GM18519 (cell line): ENCODE measurements around the gene H2AZ1.
"Not testable (repeated sequence)": the region's sequence is repeated elsewhere in the genome, so short reads cannot be mapped to it uniquely, and the experiment has no call there.

Experiments
- ATAC-seq: cut with Tn5 transposase; IDR thresholded peaks from one replicate; pipeline ENCODE4 v1.9.1; 2021; ENCODE audit warnings: mild to moderate bottlenecking, moderate library complexity; ENCODE audit not compliant: unreplicated experiment, low FRiP score

H2AZ1 gene

DNA sequence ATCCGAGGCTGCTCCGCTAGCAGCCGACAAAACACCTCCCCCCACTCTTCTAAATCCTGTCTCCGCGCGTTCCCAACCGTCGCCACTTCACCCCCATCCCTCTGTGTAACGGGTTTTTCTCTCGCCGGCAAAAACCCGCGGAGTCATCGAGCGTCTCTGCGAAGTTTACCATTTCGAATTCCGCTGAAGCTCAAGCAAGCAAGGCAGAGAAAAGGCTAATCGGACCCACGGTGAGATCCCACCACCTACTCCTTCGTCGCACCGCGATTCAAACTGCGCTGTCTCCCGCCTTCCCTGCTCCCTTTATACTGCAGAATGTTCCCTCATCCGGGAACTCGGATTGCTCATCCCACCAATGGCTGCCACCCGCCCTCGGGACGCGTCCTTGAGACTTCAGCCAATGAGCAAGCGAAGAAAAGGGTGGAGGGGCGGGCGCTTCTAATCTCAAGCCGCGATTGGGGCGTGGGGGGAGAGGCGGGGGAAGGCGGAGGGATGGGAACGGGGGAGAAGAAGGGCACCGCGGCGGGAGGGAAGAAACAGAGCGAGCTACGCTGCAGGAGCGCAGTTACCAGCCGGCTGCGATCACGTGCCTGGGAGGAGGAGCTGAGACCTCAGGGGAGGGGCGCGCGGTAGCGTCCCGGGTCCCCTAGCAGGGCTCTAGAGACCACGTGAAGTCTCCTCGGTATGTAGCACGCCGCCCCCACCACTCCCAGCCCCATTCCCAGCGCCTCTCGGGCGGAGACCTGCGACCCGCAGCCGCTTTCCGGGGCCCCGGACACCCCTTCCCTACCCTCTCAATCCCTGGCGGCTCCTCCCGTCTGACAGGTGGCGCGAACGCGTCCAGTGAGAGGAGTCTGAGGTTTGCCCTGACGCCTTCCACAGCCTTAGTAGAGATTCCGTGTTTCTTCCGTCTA lies at the start of gene H2AZ1:
Gene H2AZ1 (minus strand): TSS at position 277 of the 914 bp plus-strand sequence. CDS start 105 bp downstream, at position 172.
- ATAC-seq, result peak; percentile 59

DNA sequence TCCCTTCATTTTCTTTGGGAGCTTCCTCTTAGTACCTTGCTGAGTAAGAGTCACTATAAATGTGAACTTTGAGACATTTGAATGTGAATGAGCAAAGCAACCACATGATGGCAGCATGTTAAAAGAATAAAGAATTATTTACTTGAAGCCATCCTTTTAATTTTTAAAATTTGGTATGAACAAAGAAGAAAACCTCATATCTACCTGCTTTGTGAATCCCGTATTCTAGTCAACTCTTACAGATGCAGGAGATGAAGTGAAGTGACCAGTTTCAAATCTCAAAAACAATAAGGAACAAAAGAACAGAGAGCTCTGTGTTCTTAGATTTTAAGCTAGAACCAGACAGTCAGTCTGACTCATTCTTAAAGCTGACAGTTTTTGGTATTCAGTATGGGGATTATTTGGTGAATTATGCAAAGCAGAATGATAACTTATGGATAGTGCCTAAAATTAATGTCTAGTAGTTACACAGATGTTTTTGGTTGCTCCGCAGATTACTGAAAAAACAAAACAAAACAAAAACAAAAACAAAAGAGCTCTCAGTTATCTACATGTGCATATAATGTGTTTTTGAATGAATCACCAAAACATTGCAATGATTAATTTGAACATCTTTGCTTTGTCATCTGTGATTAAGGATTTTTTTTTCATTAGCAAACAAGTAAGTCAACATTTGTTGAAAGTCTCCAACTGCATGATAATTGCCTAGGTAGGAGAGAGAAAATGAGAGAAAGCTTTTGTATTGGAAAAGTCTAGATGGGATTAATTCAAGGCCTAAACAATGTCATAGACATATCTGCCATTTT lies 48.2 kb upstream of the H2AZ1 start:
- peak; percentile 71 for ATAC-seq

DNA sequence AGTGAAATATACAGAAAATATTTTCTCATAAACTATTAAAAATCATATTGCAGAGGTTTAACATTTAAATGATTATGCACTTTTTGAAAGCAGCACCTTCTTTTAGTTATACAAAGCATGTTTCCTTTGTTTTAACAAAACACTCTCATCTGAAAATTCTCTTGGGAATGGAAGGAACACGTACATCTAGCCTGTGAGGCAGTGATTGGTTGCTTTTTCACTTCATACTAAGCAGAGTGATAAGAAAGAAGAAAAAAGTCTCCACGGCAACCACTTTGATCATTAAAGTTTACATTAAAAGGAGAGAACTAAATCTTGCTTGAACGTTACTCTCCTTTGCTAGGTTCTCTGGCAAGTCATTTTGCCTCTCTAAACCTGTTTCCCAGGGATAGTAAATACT lies 41.7 kb upstream of the H2AZ1 start:
- ATAC-seq, result no peak

DNA sequence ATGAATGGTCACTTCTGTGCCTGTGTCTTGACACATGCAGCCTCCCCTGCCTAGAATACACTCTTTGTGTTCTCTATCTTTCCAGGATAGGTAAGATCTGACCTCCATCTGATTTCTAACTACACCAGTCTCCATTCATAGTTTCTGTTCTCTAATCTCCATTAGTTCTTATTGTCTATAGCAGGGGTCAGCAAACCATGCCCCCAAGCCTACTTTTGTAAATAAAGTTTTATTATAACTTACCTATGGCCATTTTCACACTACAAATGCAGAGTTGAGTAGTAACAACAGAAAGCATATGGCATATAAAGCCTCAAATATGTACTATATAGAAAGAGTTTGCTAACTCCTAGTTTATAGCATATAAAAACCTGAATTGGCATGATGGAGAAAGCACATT lies 37.6 kb upstream of the H2AZ1 start:
- ATAC-seq, result no peak

DNA sequence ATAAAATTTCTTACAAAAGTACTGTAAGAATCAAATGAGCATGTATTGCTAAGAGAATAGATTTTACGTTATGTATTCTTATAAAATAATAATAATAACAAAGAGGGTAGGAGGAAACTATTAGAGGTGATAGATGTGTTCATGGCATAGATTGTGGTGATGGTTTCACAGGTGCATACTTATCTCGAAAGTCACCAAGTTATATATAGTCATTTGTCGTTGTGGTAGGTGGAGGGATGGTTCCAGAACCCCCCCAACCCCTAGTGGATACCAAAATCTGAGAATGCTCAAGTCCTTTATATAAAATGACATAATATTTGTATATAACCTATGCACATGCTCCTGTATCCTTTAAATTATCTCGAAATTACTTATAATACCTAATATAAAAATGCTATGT lies 36.7 kb upstream of the H2AZ1 start:
- peak; percentile 70 for ATAC-seq

DNA sequence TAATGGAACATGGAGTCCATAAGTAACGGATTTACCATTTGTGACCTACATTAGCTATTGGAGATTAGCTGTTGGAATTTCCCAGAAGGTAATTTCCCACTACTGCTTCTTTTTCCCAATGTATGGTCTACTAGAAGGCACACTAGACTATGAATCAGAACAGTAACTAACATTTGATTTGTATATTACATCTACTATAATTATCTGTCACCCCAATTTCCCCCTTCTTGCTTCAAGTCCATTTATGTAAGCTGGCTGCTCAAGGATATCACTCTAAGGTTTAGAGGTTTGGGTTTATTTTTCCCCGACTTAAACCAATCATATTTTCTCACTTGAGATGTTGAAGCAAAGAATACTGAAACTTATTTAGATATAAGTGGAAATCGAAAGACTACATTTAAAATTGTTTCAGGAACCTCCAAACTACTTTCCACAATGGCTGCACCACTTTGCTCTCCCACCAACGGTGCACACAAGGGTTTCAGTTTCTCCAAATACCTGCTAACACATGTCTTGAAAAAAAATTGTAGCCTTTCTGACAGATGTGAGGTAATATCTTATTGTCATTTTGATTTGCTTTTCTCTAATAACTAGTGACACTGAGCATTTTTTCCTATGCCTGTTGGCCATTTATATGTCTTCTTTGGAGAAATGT lies 33.3 kb upstream of the H2AZ1 start:
- peak; percentile 43 for ATAC-seq

DNA sequence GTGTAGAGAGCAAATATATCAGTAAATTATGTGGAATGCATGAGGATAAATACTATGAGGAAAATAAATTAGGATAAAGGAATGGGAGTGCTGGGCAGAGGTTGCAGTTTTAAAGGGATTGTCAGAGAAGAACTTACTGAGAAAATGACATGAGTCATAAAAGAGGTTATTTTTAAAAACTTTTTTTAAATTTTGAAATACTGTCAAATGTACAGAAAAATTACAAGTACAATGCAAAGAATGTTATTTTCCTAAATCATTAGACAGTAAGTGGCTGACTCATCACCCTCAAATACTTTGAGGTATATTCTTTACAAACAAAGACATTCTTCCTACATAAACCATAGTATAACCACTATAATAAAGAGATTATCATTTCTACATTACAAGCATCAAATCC lies 29.8 kb upstream of the H2AZ1 start:
- no peak for ATAC-seq

DNA sequence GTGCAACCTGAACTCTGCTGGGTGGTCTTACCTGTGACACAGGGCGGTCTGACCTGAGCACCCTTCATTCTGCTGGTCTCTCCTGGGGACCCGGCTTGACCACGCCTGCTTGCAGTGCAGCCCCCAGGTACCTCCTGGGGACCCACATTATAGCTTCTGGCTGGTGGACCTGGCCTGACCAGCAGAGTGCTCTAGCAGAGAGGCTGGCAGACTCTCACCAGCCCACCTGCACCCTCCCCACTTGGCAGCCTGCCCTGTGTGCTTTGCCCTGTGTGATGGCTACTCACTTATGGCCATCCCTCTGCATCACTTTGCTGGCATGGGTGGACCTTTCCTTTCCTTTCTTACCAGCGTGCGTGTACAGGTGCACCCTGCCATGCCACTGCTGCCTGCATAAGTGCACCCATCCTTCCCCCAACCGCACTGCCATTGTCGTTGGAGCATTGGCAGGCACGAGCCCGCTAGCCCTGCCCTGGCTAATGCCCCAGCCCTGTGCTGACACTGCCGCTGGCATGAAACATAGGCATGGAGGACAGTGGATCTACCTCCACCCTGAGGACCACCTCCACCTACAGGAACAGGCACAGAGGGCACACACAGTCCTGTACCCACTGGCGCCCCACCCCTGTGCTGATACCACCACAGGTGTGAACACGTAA lies 21.5 kb upstream of the H2AZ1 start:
- ATAC-seq, result no peak

DNA sequence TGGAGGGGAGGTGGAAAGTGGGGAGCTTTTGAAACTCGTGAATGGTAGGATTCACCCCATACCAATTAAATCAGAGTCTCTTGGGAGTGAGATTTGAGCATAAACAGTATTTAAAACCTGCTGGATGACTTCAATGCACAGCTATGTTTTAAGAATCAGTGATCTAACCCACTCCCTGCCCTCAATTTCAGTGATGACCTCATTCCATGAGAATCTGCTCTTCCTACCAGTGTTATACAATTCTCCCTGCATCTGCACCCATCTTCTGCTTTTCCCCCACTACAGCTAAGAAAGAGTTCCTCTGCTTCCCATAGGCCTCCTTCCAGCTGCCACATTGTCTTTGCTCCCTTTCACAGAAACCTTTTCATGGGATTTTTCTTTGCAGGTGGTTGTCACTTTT lies 18.3 kb upstream of the H2AZ1 start:
- no peak for ATAC-seq

DNA sequence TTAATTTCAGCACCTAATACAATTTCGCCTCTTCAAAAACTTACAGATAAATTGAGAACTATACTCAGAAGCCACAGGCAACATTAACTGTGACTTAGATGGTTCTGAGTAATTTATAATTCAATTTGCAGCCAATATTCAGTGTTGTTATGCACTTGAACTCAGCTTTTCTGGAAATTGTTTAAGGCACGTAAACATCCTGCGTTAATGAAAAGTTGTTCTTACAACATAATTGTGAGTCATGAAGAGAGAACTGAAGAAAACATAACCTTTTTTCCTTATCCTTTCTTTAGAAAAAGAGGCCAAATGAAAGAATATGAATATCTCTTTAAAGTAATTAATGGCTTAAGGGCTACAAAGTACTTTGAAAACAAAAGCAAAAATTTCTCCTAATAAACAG lies 16.6 kb upstream of the H2AZ1 start:
- ATAC-seq, result no peak

DNA sequence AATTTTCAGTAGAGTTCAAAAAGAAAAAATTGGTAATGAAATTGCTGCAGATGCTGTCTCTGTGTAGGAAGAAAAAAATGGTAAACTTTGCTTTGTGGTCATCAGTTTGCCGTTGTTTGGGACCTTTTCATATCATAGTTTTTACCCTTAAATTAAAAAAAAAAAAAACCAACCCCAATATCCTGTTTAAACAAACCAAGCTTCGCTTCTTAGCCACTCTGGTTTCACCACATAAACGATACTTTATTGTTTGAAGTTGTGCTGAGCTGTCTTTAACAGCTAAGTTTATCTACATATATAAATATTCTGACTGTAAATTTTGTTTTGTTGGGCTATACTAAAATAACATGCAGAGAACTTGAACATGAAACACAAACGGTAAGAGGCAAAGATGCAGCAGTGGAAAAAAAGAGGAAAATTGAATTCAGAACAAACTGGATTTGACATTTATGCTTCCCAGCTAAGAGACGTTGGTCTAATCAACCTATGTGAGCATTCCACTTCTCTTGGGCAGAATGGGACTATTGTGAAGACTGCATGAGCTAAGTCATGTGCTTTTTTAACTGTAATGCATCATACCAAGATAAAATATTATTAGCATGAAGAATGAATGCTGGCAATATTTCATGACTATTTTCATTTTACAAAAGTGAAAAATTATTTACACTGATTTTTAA lies 15.7 kb upstream of the H2AZ1 start:
- no peak for ATAC-seq

DNA sequence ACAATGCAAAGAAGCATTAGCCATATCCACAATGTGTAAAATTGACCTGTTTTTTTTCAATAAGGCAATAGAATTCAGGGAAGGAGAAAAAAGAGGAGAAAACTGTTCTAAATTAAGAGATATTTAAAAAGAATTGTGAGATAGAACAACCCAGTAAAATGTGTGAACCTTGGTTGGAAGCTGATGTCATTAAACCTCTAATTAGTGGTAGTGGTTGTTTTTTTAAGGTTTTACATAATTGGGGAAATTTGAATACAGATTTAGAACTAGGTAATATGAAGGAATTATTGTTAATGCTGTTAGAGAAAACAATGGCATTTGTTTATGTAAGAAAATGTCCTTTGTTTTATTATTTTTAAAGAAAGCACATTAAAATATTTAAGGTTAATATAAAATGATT lies 15.1 kb upstream of the H2AZ1 start:
- no peak for ATAC-seq

DNA sequence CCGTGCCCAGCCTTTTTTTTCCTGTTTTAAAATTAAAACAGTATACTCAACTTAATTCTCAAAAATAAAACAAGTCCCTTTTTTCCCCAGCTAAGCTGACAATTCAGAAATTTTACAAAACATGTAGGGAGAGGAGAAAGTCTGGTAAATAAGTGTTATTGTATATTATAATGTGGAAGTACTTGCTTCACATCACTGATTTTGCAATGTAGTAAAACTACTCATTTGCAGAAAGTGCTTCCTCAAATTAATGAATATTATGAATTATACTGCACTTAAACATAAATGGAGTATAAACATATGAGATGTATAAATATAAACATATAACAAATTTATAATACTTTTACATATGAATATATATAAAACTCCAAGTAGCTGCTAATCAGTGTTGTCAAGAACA lies 11.6 kb upstream of the H2AZ1 start:
- ATAC-seq, result no peak

DNA sequence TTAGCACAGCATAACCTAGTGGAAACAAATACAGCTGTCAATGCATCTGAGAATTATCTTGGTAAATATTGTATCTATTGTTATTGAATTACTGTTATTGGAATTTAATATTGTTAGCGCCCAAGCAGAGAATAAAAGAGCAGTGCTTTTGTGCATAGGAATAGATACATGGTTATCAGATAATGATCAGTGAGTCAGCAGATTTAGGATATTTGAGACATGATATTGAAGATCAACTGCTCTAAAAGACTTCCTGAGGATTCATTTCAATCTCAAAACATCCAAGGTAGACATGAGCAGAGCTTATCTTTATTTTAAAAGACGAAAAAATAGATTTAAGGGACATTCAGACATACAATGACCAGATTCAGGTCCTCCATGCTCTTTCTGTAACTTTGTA lies 10.6 kb upstream of the H2AZ1 start:
- ATAC-seq, result no peak

DNA sequence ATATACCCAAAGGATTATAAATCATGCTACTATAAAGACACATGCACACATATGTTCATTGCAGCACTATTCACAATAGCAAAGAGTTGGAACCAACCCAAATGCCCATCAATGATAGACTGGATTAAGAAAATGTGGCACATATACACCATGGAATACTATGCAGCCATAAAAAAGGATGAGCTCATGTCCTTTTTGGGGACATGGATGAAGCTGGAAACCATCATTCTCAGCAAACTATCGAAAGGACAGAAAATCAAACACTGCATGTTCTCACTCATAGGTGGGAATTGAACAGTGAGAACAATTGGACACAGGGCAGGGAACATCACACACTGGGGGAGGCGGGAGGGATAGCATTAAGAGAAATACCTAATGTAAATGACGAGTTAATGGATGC lies 8.1 kb upstream of the H2AZ1 start:
- not testable (repeated sequence) for ATAC-seq

DNA sequence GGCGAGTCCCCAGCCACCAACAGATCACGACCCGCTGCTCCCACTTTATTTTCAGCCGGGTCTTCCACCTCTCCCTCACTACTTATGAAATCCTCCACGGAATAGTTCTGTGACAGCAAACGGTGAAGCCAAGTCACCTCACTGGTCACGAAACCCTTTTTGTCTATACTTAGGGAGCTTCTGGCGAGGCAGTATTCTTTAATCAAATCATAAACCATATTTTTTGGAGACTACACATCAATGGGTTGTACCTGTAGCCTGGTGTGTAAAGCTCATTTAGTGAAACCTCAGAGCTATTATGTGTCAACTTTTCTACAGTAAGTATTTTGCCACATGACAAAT lies 809 bp upstream of the H2AZ1 start:
- ATAC-seq, result no peak

DNA sequence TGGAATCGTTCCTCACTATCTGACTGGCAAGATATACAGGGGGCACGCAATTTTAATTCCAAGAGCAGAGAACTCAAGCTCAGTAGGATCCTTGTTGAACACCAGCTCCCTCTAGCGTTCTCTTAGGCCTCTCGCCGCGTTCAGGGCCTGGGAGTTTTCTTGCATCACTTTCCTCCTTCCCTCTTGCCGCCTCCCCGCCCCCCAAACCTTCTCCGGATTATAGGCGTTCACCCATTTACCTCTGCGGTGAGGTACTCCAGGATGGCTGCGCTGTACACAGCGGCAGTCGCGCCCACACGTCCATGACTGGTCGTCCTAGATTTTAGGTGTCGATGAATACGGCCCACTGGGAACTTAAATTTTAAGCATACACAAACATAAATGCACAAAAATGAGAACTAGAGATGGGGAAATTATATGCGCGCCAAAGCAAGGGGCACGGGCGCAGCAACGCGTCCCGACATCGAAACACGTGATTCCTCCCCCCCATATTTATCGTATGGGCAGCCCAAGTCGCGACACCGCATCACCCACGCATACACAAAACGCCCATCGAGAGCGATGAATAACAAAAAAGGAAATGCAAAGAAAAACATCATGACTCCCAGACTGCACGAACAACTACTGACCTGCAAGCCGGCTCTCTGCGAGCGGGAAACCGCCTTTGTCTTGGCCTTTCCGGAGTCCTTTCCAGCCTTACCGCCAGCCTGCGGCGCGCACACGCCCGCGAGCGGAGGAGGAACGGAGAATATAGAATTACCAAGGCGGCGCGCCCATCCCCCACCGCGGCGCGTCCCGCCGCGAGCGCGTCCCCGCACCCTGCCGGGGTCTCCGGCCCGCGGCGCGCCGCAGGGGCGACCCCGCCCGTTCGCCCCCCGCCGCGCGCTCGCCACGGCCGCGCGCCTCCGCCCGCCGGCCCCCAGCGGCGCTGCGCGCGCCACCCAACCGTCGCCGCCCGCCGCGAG lies 759 bp downstream of the H2AZ1 start:
- peak; percentile 20 for ATAC-seq

DNA sequence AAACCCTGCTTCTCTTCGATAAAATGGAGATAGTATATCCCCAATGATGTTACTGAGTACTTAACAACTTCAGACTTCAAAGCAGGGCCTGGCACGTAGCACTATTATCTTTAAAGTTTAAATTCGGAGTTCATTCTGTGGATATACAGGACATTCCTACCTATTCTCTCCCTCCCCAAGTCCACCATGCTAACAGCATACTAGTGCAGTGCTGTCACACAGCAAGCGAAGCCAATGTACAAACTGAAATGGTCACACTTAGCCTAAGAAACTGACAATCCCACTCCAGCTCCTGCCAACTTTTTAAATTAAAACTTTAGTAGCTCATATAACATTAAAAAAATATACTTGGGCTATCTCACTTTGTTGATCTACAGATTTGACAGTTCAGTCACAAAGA lies 2.5 kb downstream of the H2AZ1 start:
- ATAC-seq, result no peak

DNA sequence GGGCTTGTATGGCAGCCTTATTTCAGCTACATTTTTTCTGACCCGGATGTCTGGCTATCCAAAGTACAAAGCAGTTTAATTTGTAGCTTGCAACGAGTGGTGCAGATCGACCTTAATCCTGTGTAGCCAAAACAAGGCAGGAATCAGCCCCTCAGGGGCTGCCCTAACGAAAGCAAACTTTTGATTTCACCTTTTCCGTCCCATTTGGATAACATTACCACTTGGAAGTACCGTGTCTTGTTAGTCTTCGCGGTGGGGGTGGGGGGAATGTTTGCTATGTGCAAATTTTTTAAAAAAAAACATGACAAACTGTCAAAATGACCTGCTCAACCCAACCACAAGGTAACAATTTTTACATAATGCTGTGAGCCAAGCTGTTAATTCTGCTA lies 2.9 kb downstream of the H2AZ1 start:
- no peak for ATAC-seq
